Motor neuron (in vitro differentiated cells): ENCODE measurements around the gene PRIM2. TPM values are rescaled to one million over a fixed set of nuclear protein-coding genes. Genes with fewer than 3 reads are reported as not detected.
"Not testable (repeated sequence)": the region's sequence is repeated elsewhere in the genome, so short reads cannot be mapped to it uniquely, and the experiment has no call there.

ENCODE experiments used
- ATAC-seq, 8 experiments: fragments of 200-7000 bp; cut with Tn5 transposase; replicated peaks in 6 of 8; 2 replicates each; pipeline ENCODE4 v1.8.0; 2021; ENCODE audit warnings: mild to moderate bottlenecking in 8 of 8, moderate library complexity in 8 of 8
- H3K27ac ChIP-seq, 2 donors: fragments of 250-450 bp; sonication (Bioruptor Pico); 2 replicates each; pipeline ENCODE4 v1.9.0; 2021; ENCODE audit warnings: antibody characterized with exemption in 2 of 2, mild to moderate bottlenecking in 2 of 2, moderate library complexity in 1 of 2
- H3K4me1 ChIP-seq, 2 donors: fragments of 250-450 bp; sonication (Bioruptor Pico); replicated peaks in 1 of 2; 2 replicates each; pipeline ENCODE4 v1.6.1; 2021; ENCODE audit warnings: antibody characterized with exemption in 2 of 2, mild to moderate bottlenecking in 2 of 2, moderate library complexity in 1 of 2
- H3K4me3 ChIP-seq, 5 donors: fragments of 250-450 bp; sonication (Bioruptor Pico); 2 replicates each; pipeline ENCODE4 v1.9.0; 2021; ENCODE audit warnings: antibody characterized with exemption in 5 of 5, mild to moderate bottlenecking in 5 of 5, moderate library complexity in 4 of 5
- WGBS, 10 experiments: fragments of 450-650 bp; shearing (Covaris generic); methylation state at CpG; one replicate each; pipeline ENCODE4 v1.0.0; 2022; 5-methylcytosine and 5-hydroxymethylcytosine counted together
- in situ Hi-C, 9 experiments: fragments of 400-800 bp; cut with MboI; loops; one replicate each; pipeline ENCODE4 v1.15.0; 2021; ENCODE audit warnings: low sequenced_read_pairs in 9 of 9, low pct_unique_long_range_greater_than_20kb in 2 of 9; ENCODE audit not compliant: unreplicated experiment in 9 of 9
- total RNA-seq, 8 experiments: library from RNA; unstranded; fragments of 300-600 nt; gene quantifications; 2 replicates each; pipeline versions ENCODE4 v1.2.3 to v1.2.4, GENCODE V29; 2022

PRIM2 gene
- total RNA-seq, 8 experiments from 2014 or later, result 4.4 to 28.3 (median 9.2) TPM

DNA sequence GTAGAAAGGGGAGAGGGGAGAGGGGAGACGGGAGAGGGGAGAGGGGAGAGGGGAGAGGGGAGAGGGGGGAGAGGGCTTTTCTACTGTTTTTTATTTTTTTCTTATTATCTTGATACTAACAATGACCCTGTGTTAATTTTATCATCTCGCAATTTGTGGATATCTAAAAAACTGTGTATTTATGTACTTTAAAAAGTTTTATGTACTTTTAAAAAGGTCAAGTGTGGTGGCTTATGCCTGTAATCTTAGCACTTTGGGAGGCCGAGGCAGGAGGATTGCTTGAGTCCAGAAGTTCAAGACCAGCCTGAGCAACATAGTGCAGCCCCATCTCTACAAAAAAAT, 5.5 kb upstream of the PRIM2 start:
- in situ Hi-C loops, result loop anchor here in 7 of 9 experiments (10.0 to 25.0 kb wide), 4 partner anchors 125 to 675 kb away; partner anchors contain the start of gene DST (in 2 of the 7)
- no peak for ATAC-seq
- Histone ChIP-seq H3K4me1 (no peaks in the 10 kb centered on the region), H3K27ac (no peak overlapping the region), H3K4me3 (no peak overlapping the region)
- 82 to 100% (median 100%) methylated on average over 1 to 2 of the region's 3 CpGs; no CpG with 5 or more reads in 5 of the 10 experiments for WGBS, 10 experiments

DNA sequence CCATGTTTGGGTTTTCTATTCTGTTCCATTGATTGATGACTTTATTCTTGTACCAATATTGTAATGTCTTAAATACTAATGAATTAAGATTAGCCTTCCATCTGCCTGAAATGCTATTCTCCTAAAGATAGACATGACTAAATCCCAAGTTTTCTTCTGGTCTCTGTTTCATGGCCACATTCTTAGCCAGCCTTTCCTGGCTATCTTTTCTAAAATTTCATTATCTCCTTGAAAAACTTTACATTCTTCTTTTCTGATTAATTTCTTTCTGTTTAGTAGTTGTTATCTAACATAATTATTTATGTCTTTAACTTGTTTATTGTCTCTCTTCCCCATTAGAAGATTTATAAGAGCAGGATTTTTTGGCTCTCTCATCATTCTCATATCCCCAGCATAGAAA, 4.4 kb upstream of the PRIM2 start:
- H3K27ac ChIP-seq, result no peak overlapping the region
- in situ Hi-C loops, result loop anchor here in 7 of 9 experiments (10.0 to 25.0 kb wide), 4 partner anchors 126 to 676 kb away; partner anchors contain the start of gene DST (in 2 of the 7)
- peaks cover under 1 to 1% of the 10 kb centered on the region in 2 donors for H3K4me1 ChIP-seq
- no peak for ATAC-seq
- no peak overlapping the region for H3K4me3 ChIP-seq

- in situ Hi-C loops, result loop anchor here in 7 of 9 experiments (10.0 to 25.0 kb wide), 4 partner anchors 127 to 677 kb away; partner anchors contain the start of gene DST (in 2 of the 7)
- H3K27ac ChIP-seq, result no peak overlapping the region
- ATAC-seq, result peak in 4 of 8 experiments; percentile 4 to 69 (median 52)
- peaks cover 4% of the 10 kb centered on the region in 2 donors for H3K4me1 ChIP-seq
- H3K4me3 ChIP-seq, result no peak overlapping the region
- WGBS, 10 experiments, result 0 to 100% (median 61%) methylated on average over 3 to 7 of the region's 12 CpGs; no CpG with 5 or more reads in 2 of the 10 experiments
Observed at GRCh38 chr6:57313711-57314471, 3.5 kb upstream of the PRIM2 start.

DNA sequence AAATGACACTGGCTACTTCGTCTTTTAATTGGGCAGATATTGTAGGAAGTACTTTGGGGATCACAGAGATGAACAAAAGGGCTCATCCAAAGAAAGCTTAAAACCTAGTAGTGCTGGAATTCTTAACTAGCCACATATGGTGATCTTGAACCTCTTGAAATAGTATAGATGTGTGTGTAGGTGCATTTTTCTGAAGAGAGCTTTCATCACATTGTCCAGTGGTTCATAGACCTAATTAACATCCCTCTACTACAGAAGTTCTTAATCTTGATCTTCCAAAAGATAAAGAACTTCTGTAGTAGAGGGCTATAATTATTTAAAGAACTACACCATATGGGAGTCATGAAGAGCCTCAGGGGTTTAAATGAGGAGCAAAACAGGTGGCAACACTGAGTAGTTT, 2.3 kb upstream of the PRIM2 start:
- no peak for ATAC-seq

DNA sequence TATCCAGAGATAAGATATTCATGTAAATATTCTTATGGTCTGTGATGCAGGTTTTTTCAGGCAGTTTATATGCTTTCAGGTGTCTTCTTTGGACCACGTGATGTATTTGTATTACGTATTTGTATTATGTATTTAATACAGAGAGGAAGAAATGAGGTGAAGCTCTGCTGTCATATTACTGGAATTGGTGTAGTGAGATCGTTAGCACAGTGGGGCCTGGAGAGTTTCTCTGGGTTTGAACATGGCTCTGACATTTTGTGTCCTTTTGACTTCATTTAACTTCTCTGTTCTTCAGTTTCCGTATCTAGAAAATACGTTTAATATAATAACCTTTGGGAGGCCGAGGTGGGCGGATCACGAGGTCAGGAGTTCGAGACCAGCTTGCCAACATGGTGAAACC, 1.6 kb upstream of the PRIM2 start:
- no peak overlapping the region for H3K4me3 ChIP-seq
- no peak for ATAC-seq
- in situ Hi-C loops, result loop anchor here in 7 of 9 experiments (10.0 to 25.0 kb wide), 4 partner anchors 129 to 679 kb away; partner anchors contain the start of gene DST (in 2 of the 7)
- WGBS, 10 experiments, result 28 to 100% (median 83%) methylated on average over 1 to 9 of the region's 9 CpGs
- H3K4me1 ChIP-seq, result peaks cover 4% of the 10 kb centered on the region in 2 donors
- H3K27ac ChIP-seq, result no peak overlapping the region

More for the DNA sequence above, 2.3 kb upstream of the PRIM2 start:
- H3K4me3 ChIP-seq, result no peak overlapping the region
- 20 to 100% (median 89%) methylated on average over 1 of the region's 1 CpG; no CpG with 5 or more reads in 3 of the 10 experiments for WGBS, 10 experiments
- H3K4me1 ChIP-seq, result peaks cover 4% of the 10 kb centered on the region in 2 donors
- H3K27ac ChIP-seq, result no peak overlapping the region
- in situ Hi-C loops, result loop anchor here in 7 of 9 experiments (10.0 to 25.0 kb wide), 4 partner anchors 128 to 678 kb away; partner anchors contain the start of gene DST (in 2 of the 7)

- 0 to 20% (median 2%) methylated on average over 1 to 18 of the region's 26 CpGs; no CpG with 5 or more reads in 1 of the 10 experiments for WGBS, 10 experiments
- peaks cover 4% of the 10 kb centered on the region in 2 donors for H3K4me1 ChIP-seq
- ATAC-seq, result peak; percentile 51 to 94 (median 92)
- in situ Hi-C loops, result loop anchor here in 7 of 9 experiments (10.0 to 25.0 kb wide), 4 partner anchors 129 to 679 kb away; partner anchors contain the start of gene DST (in 2 of the 7)
- H3K4me3 ChIP-seq, result peak overlapping the region; percentile 55 to 86 (median 65)
- no peak overlapping the region for H3K27ac ChIP-seq
Observed at GRCh38 chr6:57316581-57317059, 810 bp upstream of the PRIM2 start.

GRCh38 chr6:57324538-57324937, 7.1 kb downstream of the PRIM2 start:
- Histone ChIP-seq H3K4me1 (no peaks in the 10 kb centered on the region), H3K27ac (no peak overlapping the region), H3K4me3 (no peak overlapping the region)
- 0 to 73% (median 14%) methylated on average over 1 of the region's 1 CpG; no CpG with 5 or more reads in 3 of the 10 experiments for WGBS, 10 experiments
- in situ Hi-C loops, result loop anchor here in 7 of 9 experiments (10.0 to 25.0 kb wide), 4 partner anchors 137 to 687 kb away; partner anchors contain the start of gene DST (in 2 of the 7)
- ATAC-seq, result no peak

DNA sequence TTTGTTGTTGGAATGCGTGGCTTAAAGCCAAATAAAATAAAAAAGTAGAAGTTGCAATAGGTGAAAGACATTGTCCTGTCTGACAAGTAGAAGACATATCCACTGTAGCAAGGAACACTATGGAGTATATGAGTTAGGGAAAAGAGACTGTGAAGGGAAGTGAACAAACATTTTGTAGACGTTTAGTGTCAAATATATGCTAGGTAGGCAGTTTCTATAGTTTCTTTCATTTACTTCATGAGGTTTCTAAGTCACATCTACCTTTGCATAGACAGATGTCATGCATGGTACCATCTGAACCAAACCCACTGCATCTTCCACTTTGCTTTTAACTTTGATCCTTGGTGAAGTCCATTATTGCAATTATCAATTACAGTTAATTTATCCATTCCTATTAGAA, 9.9 kb downstream of the PRIM2 start:
- no peaks in the 10 kb centered on the region for H3K4me1 ChIP-seq
- no peak for ATAC-seq
- no peak overlapping the region for H3K4me3 ChIP-seq
- 86 to 100% (median 100%) methylated on average over 1 to 2 of the region's 2 CpGs; no CpG with 5 or more reads in 1 of the 10 experiments for WGBS, 10 experiments
- no peak overlapping the region for H3K27ac ChIP-seq
- in situ Hi-C loops, result loop anchor here in 1 of 9 experiments (10.0 kb wide), 1 partner anchor 423 kb away; no protein-coding TSS in a partner anchor

- no peak overlapping the region for H3K4me3 ChIP-seq
- H3K27ac ChIP-seq, result no peak overlapping the region
- in situ Hi-C loops, result loop anchor here in 1 of 9 experiments (10.0 kb wide), 1 partner anchor 423 kb away; no protein-coding TSS in a partner anchor
- ATAC-seq, result no peak
- H3K4me1 ChIP-seq, result no peaks in the 10 kb centered on the region
- 80 to 100% (median 95%) methylated on average over 1 of the region's 1 CpG; no CpG with 5 or more reads in 6 of the 10 experiments for WGBS, 10 experiments
Observed at GRCh38 chr6:57328074-57328473, 10.6 kb downstream of the PRIM2 start.

DNA sequence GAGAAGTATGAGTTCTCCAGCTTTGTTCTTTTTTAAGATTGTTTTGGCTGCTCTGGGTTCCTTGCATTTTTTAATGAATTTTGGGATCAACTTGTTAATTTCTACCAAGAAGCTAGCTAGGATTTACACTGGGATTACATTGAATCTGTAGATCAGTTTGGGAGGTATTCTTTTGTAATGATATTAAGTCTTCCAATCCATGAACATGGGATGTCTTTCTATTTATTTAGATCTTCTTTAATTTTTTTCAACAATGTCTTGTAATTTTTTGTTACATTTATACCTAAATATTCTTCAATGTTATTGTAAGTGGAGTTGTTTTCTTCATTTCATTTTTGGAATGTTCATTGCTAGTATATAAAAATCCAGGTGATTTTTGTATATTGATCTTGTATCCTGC, 12.5 kb downstream of the PRIM2 start:
- no peak overlapping the region for H3K4me3 ChIP-seq
- in situ Hi-C loops, result loop anchor here in 1 of 9 experiments (10.0 kb wide), 1 partner anchor 425 kb away; no protein-coding TSS in a partner anchor
- ATAC-seq, result no peak
- H3K4me1 ChIP-seq, result no peaks in the 10 kb centered on the region
- H3K27ac ChIP-seq, result no peak overlapping the region

- H3K27ac ChIP-seq, result no peak overlapping the region
- in situ Hi-C loops, result no loop called here
- H3K4me3 ChIP-seq, result no peak overlapping the region
- H3K4me1 ChIP-seq, result no peaks in the 10 kb centered on the region
- no peak for ATAC-seq
- WGBS, 10 experiments, result 23 to 100% (median 75%) methylated on average over 1 to 2 of the region's 2 CpGs; no CpG with 5 or more reads in 3 of the 10 experiments
Observed at GRCh38 chr6:57342148-57342669, 24.8 kb downstream of the PRIM2 start.

- ATAC-seq, in situ Hi-C loops: not testable (repeated sequence)
- 58 to 100% (median 98%) methylated on average over 1 to 3 of the region's 3 CpGs; no CpG with 5 or more reads in 1 of the 10 experiments for WGBS, 10 experiments
Observed at GRCh38 chr6:57343342-57343741, 25.9 kb downstream of the PRIM2 start.

GRCh38 chr6:57346715-57347114, 29.3 kb downstream of the PRIM2 start:
- H3K27ac ChIP-seq, H3K4me1 ChIP-seq, H3K4me3 ChIP-seq, in situ Hi-C loops: not testable (repeated sequence)
- ATAC-seq, result peak in 2 of 8 experiments; percentile 72 to 94
- WGBS, 10 experiments, result 60 to 100% (median 87%) methylated on average over 1 to 2 of the region's 2 CpGs; no CpG with 5 or more reads in 7 of the 10 experiments

More at GRCh38 chr6:57343342-57343741, 25.9 kb downstream of the PRIM2 start:
- not testable (repeated sequence) for H3K4me1 ChIP-seq, H3K4me3 ChIP-seq, H3K27ac ChIP-seq
